Ovary (tissue), 9 donors: Measurements from ENCODE around the gene TTC32. TPM values are rescaled to one million over a fixed set of nuclear protein-coding genes. Genes with fewer than 3 reads are reported as not detected.

Experiments used
- DNase-seq, 5 donors: peaks; one replicate each; pipeline ENCODE4 v3.0.0-alpha.2; 2019 to 2020
- H3K27ac ChIP-seq, 2 donors: fragments of 200-600 bp; one replicate each; pipeline versions ENCODE4 v1.5.1 to v1.8.0; 2019 to 2022
- H3K27me3 ChIP-seq: fragments of 200-600 bp; one replicate; pipeline ENCODE4 v1.8.0; 2022
- H3K36me3 ChIP-seq: fragments of 200-600 bp; sonication (generic); one replicate; pipeline ENCODE4 v1.5.1; 2019
- H3K4me1 ChIP-seq: one replicate; pipeline ENCODE4 v1.8.1; 2013; ENCODE audit warnings: mild to moderate bottlenecking, moderate library complexity; ENCODE audit not compliant: insufficient read depth
- H3K4me3 ChIP-seq: fragments of 200-600 bp; sonication (generic); one replicate; pipeline ENCODE4 v1.5.1; 2017
- H3K9me3 ChIP-seq, 2 donors: fragments of 200-600 bp in 1 of 2; sonication (generic) in 1 of 2; one replicate each; pipeline versions ENCODE4 v1.5.1 to v1.8.1; 2013 to 2019; ENCODE audit warnings: mild to moderate bottlenecking in 1 of 2, moderate library complexity in 1 of 2
- CTCF ChIP-seq, 3 donors: fragments of 450-650 bp in 2 of 3; fragments of 200-600 bp in 1 of 3; IDR thresholded peaks; one replicate each; pipeline versions ENCODE4 v1.5.1 to v1.8.0; 2016 to 2022; ENCODE audit warnings: antibody characterized with exemption in 3 of 3, mild to moderate bottlenecking in 1 of 3
- EP300 ChIP-seq: sonication (generic); formaldehyde crosslinking; IDR thresholded peaks from one replicate; pipeline ENCODE4 v1.6.1; 2017; ENCODE audit warnings: antibody characterized with exemption
- POLR2A ChIP-seq: fragments of 450-650 bp; IDR thresholded peaks from one replicate; pipeline ENCODE4 v1.6.1; 2017; ENCODE audit warnings: antibody characterized with exemption, mild to moderate bottlenecking, moderate library complexity
- WGBS, 3 donors: extraction: QIAGEN DNeasy Blood & Tissue Kit in 1 of 3; methylation state at CpG; one replicate each; pipeline versions ENCODE4 v1.1.5 to v1.1.7; 2013 to 2017; 5-methylcytosine and 5-hydroxymethylcytosine counted together
- intact Hi-C, 4 donors: fragments of 100-400 bp; cut with DNase I; formaldehyde crosslinking; loops; one replicate each; pipeline versions ENCODE4 v1.11.0 to v1.15.1; 2022 to 2023
- polyA plus RNA-seq, 2 donors: library from polyadenylated mRNA; stranded (reverse); fragments of 200-250 nt in 1 of 2; fragments of 350-450 nt in 1 of 2; fragmentation: Illumina TruSeq in 1 of 2; extraction: RNeasy Lipid Tissue Mini Kit (QIAGEN cat#74804) in 1 of 2; gene quantifications; one replicate each; pipeline ENCODE4 v1.2.3, GENCODE V29; 2013 to 2014
- total RNA-seq, 7 donors: library from RNA; depleted of rRNA in 2 of 7; stranded (reverse); fragments of >200 nt in 2 of 7; fragmentation: NEBNext Ultra II Directional in 3 of 7; extraction: Animal tissue kit (Norgen Biotek cat#: 25700) in 3 of 7; gene quantifications; one replicate each; pipeline versions ENCODE4 v1.1.0 to v1.2.4, GENCODE V29; 2016 to 2023
- donor health status: DM: no; HTN: no; CAD: no; lungs with moderate emphysema.
- donor health status: DM: no; HTN: no; CAD: no.
- donor health status: Bipolar disorder and iron deficiency.
- donor health status: DM: yes; HTN: yes; CAD: no.
- donor health status: DM: no; HTN: no; CAD: no.
- donor health status: DM: yes; HTN: yes; CAD: no.

The TTC32 gene
- total and polyA plus RNA-seq, 9 donors = 9.6 to 30.1 (median 16.8) TPM

- H3K36me3 ChIP-seq = no peaks in the 10 kb centered on the region
- no peak for DNase-seq
- H3K27me3 ChIP-seq = no peaks in the 10 kb centered on the region
- H3K4me1 ChIP-seq = no peaks in the 10 kb centered on the region
- TF ChIP-seq EP300 (no peak), CTCF (IDR thresholded peaks at IDR 0.05) (no peak), POLR2A (no peak)
- no peak overlapping the region for H3K27ac ChIP-seq
- no peak overlapping the region for H3K4me3 ChIP-seq
- intact Hi-C loops = no loop called here
- WGBS, 3 donors = 33 to 60% (median 49%) methylated on average over 1 of the region's 1 CpG
- H3K9me3 ChIP-seq = no peaks in the 10 kb centered on the region
Measured at GRCh38 chr2:19875280-19875679, 26.5 kb downstream of the TTC32 start.

DNA sequence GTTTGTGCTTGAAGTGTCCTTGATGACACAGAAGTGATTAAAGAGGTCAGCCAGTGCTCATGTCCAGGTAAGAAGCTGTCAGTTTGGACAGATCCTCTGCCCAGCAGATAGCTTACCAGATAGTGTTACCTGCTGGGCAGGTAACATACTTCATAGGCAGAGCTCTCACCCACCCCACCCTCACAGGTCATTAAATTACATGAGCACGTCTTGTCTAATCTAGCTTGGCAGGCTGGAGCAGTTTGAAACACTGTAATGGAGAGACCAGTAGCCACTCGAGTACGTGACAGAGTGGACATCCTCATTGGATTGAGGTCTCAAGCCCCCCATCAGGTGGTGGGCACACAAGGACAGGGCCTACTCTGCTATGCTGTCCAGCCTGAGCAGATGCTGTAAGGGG, 27.1 kb downstream of the TTC32 start:
- no peaks in the 10 kb centered on the region for H3K9me3 ChIP-seq
- H3K4me3 ChIP-seq = no peak overlapping the region
- no peak for DNase-seq
- H3K27ac ChIP-seq = no peak overlapping the region
- TF ChIP-seq POLR2A = no peak
- no peak for TF ChIP-seq EP300
- TF ChIP-seq CTCF (IDR thresholded peaks at IDR 0.05) = no peak
- H3K36me3 ChIP-seq = no peaks in the 10 kb centered on the region
- H3K4me1 ChIP-seq = no peaks in the 10 kb centered on the region
- intact Hi-C loops = no loop called here
- H3K27me3 ChIP-seq = no peaks in the 10 kb centered on the region
- WGBS, 3 donors = 93 to 98% (median 94%) methylated on average over 3 of the region's 3 CpGs

GRCh38 chr2:19873014-19873413, 28.8 kb downstream of the TTC32 start:
- H3K4me3 ChIP-seq = no peak overlapping the region
- H3K36me3 ChIP-seq = no peaks in the 10 kb centered on the region
- H3K27me3 ChIP-seq = no peaks in the 10 kb centered on the region
- no peaks in the 10 kb centered on the region for H3K4me1 ChIP-seq
- TF ChIP-seq CTCF (IDR thresholded peaks at IDR 0.05) (no peak), EP300 (no peak), POLR2A (no peak)
- WGBS, 3 donors = 85 to 92% (median 85%) methylated on average over 5 of the region's 5 CpGs
- no peak overlapping the region for H3K27ac ChIP-seq
- intact Hi-C loops = no loop called here
- no peak for DNase-seq
- no peaks in the 10 kb centered on the region for H3K9me3 ChIP-seq

DNA sequence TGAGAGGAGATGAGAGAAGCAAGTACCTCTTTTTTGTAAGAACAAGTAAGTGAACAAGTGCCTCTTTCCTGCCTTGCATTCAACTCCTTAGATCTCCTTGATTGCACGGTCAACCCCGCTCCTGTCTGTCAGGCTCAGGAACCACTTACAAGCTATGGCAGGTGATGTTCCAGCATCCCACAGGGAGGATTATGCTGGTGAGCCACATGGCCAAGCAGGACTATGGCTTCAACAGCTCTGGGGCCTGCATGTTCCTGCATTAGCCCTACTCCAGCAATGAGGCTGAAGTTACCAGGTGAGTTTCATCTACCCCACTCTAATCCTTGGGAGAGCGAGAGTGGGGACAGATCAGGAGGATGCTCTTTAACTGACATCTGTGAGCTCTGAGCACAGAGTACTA, 29.5 kb downstream of the TTC32 start:
- Histone ChIP-seq H3K9me3 (no peaks in the 10 kb centered on the region), H3K36me3 (no peaks in the 10 kb centered on the region), H3K4me1 (no peaks in the 10 kb centered on the region), H3K4me3 (no peak overlapping the region), H3K27ac (no peak overlapping the region), H3K27me3 (no peaks in the 10 kb centered on the region)
- WGBS, 3 donors = 78 to 90% (median 86%) methylated on average over 3 of the region's 3 CpGs
- no peak for DNase-seq
- intact Hi-C loops = no loop called here
- TF ChIP-seq CTCF (IDR thresholded peaks at IDR 0.05) (no peak), POLR2A (no peak), EP300 (no peak)

DNA sequence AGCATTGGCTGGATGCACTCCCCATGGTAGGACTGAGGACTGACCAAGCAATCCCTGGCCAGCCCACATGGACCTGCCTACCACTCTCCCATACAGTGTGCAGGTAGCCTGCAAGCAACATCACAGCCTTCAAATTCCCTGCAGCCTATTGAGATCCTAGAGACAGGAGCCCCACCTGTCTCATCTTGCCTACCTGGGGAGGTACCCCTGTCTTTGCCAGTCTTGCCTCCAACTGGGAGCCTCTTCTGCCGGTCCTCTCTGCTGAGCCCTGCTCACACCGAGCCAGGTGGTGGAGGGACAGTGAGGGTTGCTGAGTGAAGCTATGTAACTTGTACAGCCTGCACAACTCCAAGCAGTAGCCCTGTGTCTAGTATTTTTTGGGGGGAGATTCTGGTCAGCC, 29.9 kb downstream of the TTC32 start:
- WGBS, 3 donors = 94 to 100% (median 96%) methylated on average over 2 of the region's 2 CpGs
- no peaks in the 10 kb centered on the region for H3K27me3 ChIP-seq
- no peaks in the 10 kb centered on the region for H3K9me3 ChIP-seq
- intact Hi-C loops = no loop called here
- H3K4me1 ChIP-seq = no peaks in the 10 kb centered on the region
- H3K36me3 ChIP-seq = no peaks in the 10 kb centered on the region
- H3K4me3 ChIP-seq = no peak overlapping the region
- no peak overlapping the region for H3K27ac ChIP-seq
- no peak for TF ChIP-seq CTCF (IDR thresholded peaks at IDR 0.05)
- DNase-seq = no peak
